NCI-H2029 treated with DMSO at 0.1 percent for 48 hours (cell line): Measurements from ENCODE around the gene POU2AF3.

ENCODE experiments used
- DNase-seq: peaks from one replicate; lab custom pipeline; 2025; lab: John Stamatoyannopoulos, UW

Gene POU2AF3

GRCh38 chr11:111353776-111354600, 55.6 kb downstream of the POU2AF3 start:
- no peak for DNase-seq

- no peak for DNase-seq
Measured at GRCh38 chr11:111354601-111354891, 56.2 kb downstream of the POU2AF3 start.

GRCh38 chr11:111355101-111355500, 56.8 kb downstream of the POU2AF3 start:
- DNase-seq = no peak

GRCh38 chr11:111355956-111356659, 57.8 kb downstream of the POU2AF3 start:
- no peak for DNase-seq

GRCh38 chr11:111356660-111357048, 58.3 kb downstream of the POU2AF3 start:
- DNase-seq = no peak

GRCh38 chr11:111357150-111358037, 59.0 kb downstream of the POU2AF3 start:
- DNase-seq = no peak
